Coronary artery (tissue), 2 donors: ENCODE data around the gene SHANK1.

Source experiments
- DNase-seq: peaks from one replicate; pipeline ENCODE4 v3.0.0-alpha.2; 2017; ENCODE audit warnings: low spot score
- H3K27ac ChIP-seq, 2 donors: fragments of 200-600 bp; sonication (generic); one replicate each; pipeline ENCODE4 v1.5.1; 2016 to 2019
- H3K4me3 ChIP-seq: fragments of 200-600 bp; sonication (generic); 2 replicates; pipeline ENCODE4 v1.5.1; 2016; ENCODE audit warnings: mild to moderate bottlenecking, moderate library complexity
- CTCF ChIP-seq: fragments of 200-600 bp; sonication (generic); IDR thresholded peaks from one replicate; pipeline ENCODE4 v1.5.1; 2019; ENCODE audit warnings: antibody characterized with exemption

Gene SHANK1

GRCh38 chr19:50661023-50661422, 58.6 kb downstream of the SHANK1 start:
- TF ChIP-seq CTCF, result no peak
- no peak for DNase-seq
- Histone ChIP-seq H3K27ac (no peak overlapping the region), H3K4me3 (no peak overlapping the region)

GRCh38 chr19:50660088-50660366, 59.6 kb downstream of the SHANK1 start:
- DNase-seq, result no peak
- Histone ChIP-seq H3K27ac (no peak overlapping the region), H3K4me3 (no peak overlapping the region)
- no peak for TF ChIP-seq CTCF

GRCh38 chr19:50659318-50660087, 60.1 kb downstream of the SHANK1 start:
- DNase-seq, result no peak
- no peak for TF ChIP-seq CTCF
- Histone ChIP-seq H3K27ac (no peak overlapping the region), H3K4me3 (peak overlapping the region; percentile 61)

- peak overlapping the region in 1 of 2 donors; percentile 41 for H3K27ac ChIP-seq
- H3K4me3 ChIP-seq, result peak overlapping the region; percentile 61
- TF ChIP-seq CTCF, result no peak
- no peak for DNase-seq
Measured at GRCh38 chr19:50658441-50659317, 60.9 kb downstream of the SHANK1 start.

- Histone ChIP-seq H3K27ac (peak overlapping the region in 1 of 2 donors; percentile 41), H3K4me3 (peak overlapping the region; percentile 61)
- no peak for TF ChIP-seq CTCF
- DNase-seq, result peak; percentile 80
Measured at GRCh38 chr19:50657712-50658440, 61.7 kb downstream of the SHANK1 start.

- DNase-seq, result no peak
- no peak for TF ChIP-seq CTCF
- no peak overlapping the region for H3K4me3 ChIP-seq
- no peak overlapping the region for H3K27ac ChIP-seq
Measured at GRCh38 chr19:50657222-50657669, 62.4 kb downstream of the SHANK1 start.
